HepG2 (cell line): ENCODE data around the gene MED22. TPM values are rescaled to one million over a fixed set of nuclear protein-coding genes. Genes with fewer than 3 reads are reported as not detected.
A peak's percentile ranks its signal among the peaks of the same experiment; 100 is the strongest.

ENCODE experiments used
- CREB1 ChIP-seq, 2 experiments: fragments of 450-650 bp in 1 of 2; IDR thresholded peaks; 2 replicates each; pipeline ENCODE4 v1.6.1; 2016 to 2017; ENCODE audit warnings: control low read depth in 1 of 2, mild to moderate bottlenecking in 1 of 2, missing compliant biosample characterization in 1 of 2, missing genetic modification characterization in 1 of 2
- IKZF1 ChIP-seq: fragments of 450-650 bp; IDR thresholded peaks from 2 replicates; pipeline ENCODE4 v1.7.1; 2016
- polyA plus RNA-seq, 8 experiments: library from polyadenylated mRNA; depleted of rRNA in 3 of 8; stranded (reverse) in 7 of 8; unstranded in 1 of 8; fragments of >200 nt; fragmentation: Illumina TruSeq in 4 of 8; extraction: Trizol in 4 of 8; gene quantifications; 2 replicates each; pipeline versions ENCODE4 v1.2.1 to v1.2.3, GENCODE V29; 2011 to 2016; ENCODE audit warnings: low read depth in 4 of 8, missing spikeins in 1 of 8, mixed read lengths in 1 of 8; ENCODE audit not compliant: insufficient read depth in 1 of 8
- total RNA-seq, 5 experiments: library from RNA; depleted of rRNA; stranded (reverse); fragments of >200 nt; fragmentation: Illumina TruSeq; extraction: Trizol; gene quantifications; 2 replicates each; pipeline ENCODE4 v1.2.3, GENCODE V29; 2016; ENCODE audit warnings: low read depth in 1 of 5
- TF ChIP-seq, protein P1 (sequence below), 2 experiments: sonication (generic) in 1 of 2; formaldehyde crosslinking in 1 of 2; IDR thresholded peaks; 2 replicates each; pipeline versions ENCODE4 v1.6.1 to v1.9.0; 2014 to 2022; ENCODE audit warnings: antibody characterized with exemption in 1 of 2, borderline replicate concordance in 1 of 2, inconsistent platforms in 1 of 2, low read depth in 1 of 2, missing genetic modification reagents in 1 of 2
- TF ChIP-seq, protein P2 (sequence below): sonication (generic); formaldehyde crosslinking; IDR thresholded peaks from 2 replicates; pipeline ENCODE4 v1.4.0; 2020; ENCODE audit warnings: mild to moderate bottlenecking, missing genetic modification reagents

MED22 gene
- total and polyA plus RNA-seq, 2 of the 13 experiments (the other 11 are each of a cell fraction or from before 2014, with no cell fraction given), result 15.8 to 22.1 TPM

DNA sequence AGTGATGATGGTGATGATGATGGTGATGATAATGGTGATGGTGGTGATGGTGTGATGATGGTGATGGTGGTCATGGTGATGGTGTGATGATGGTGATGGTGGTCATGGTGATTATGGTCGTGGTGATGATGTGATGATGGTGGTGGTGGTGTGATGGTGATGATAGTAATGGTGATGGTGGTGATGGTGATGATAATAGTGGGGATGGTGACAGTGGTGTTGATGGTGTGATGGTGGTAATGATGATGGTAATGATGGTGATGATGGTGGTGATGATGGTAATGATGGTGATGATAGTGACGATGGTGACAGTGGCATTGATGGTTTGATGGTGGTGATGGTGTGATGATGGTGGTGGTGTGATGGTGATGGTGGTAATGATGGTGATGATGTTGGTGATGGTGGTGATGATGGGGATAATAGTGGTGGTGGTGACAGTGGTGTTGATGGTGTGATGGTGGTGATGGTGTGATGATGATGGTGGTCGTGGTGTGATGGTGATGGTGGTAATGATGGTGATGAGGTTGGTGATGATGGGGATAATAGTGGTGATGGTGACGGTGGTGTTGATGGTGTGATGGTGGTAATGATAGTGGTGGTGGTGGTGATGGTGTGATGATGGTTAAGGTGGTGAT is 34.7 kb upstream of the MED22 start (continued):
- TF ChIP-seq, protein P1, sequence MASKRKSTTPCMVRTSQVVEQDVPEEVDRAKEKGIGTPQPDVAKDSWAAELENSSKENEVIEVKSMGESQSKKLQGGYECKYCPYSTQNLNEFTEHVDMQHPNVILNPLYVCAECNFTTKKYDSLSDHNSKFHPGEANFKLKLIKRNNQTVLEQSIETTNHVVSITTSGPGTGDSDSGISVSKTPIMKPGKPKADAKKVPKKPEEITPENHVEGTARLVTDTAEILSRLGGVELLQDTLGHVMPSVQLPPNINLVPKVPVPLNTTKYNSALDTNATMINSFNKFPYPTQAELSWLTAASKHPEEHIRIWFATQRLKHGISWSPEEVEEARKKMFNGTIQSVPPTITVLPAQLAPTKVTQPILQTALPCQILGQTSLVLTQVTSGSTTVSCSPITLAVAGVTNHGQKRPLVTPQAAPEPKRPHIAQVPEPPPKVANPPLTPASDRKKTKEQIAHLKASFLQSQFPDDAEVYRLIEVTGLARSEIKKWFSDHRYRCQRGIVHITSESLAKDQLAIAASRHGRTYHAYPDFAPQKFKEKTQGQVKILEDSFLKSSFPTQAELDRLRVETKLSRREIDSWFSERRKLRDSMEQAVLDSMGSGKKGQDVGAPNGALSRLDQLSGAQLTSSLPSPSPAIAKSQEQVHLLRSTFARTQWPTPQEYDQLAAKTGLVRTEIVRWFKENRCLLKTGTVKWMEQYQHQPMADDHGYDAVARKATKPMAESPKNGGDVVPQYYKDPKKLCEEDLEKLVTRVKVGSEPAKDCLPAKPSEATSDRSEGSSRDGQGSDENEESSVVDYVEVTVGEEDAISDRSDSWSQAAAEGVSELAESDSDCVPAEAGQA (IDR thresholded peaks at IDR 0.05; ENCODE audit: low read depth), result no peak
- TF ChIP-seq, protein P1 (CRISPR knock-in tag; IDR thresholded peaks at IDR 0.05; ENCODE audit: borderline replicate concordance), result no peak
- TF ChIP-seq IKZF1 (0 out of 2 replicates have a peak, but pooled peaks have one; percentile 56), CREB1 (IDR thresholded peaks at IDR 0.05) (peak; percentile 92), CREB1 (CRISPR knock-in tag; IDR thresholded peaks at IDR 0.05) (no peak)
- TF ChIP-seq, protein P2, sequence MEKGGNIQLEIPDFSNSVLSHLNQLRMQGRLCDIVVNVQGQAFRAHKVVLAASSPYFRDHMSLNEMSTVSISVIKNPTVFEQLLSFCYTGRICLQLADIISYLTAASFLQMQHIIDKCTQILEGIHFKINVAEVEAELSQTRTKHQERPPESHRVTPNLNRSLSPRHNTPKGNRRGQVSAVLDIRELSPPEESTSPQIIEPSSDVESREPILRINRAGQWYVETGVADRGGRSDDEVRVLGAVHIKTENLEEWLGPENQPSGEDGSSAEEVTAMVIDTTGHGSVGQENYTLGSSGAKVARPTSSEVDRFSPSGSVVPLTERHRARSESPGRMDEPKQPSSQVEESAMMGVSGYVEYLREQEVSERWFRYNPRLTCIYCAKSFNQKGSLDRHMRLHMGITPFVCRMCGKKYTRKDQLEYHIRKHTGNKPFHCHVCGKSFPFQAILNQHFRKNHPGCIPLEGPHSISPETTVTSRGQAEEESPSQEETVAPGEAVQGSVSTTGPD, result 0 out of 2 replicates have a peak, but pooled peaks have one; percentile 46
